SKM-1 treated with dmso at 0.1 percent for 144 hours (cell line): Measurements from ENCODE around the gene AK9.
"Not testable (repeated sequence)": the region's sequence is repeated elsewhere in the genome, so short reads cannot be mapped to it uniquely, and the experiment has no call there.

Experiments used
- DNase-seq: peaks from one replicate; lab custom pipeline; 2025; ENCODE audit not compliant: unreplicated experiment; lab: John Stamatoyannopoulos, UW

Gene AK9

GRCh38 chr6:109628158-109629000 is 62.6 kb downstream of the AK9 start:
- no peak for DNase-seq

GRCh38 chr6:109626311-109626710 is 64.7 kb downstream of the AK9 start:
- no peak for DNase-seq

GRCh38 chr6:109625199-109625598 is 65.8 kb downstream of the AK9 start:
- no peak for DNase-seq

- no peak for DNase-seq
These were observed 67.7 kb downstream of the AK9 start for GRCh38 chr6:109623288-109623687.

- no peak for DNase-seq
These were observed 78.7 kb downstream of the AK9 start for GRCh38 chr6:109612268-109612667.

- DNase-seq, result no peak
These were observed 79.5 kb downstream of the AK9 start for GRCh38 chr6:109611502-109611901.

- DNase-seq, result no peak
These were observed 80.4 kb downstream of the AK9 start for GRCh38 chr6:109610590-109610989.

GRCh38 chr6:109609737-109610136 is 81.3 kb downstream of the AK9 start:
- no peak for DNase-seq

- DNase-seq, result no peak
These were observed 84.6 kb downstream of the AK9 start for GRCh38 chr6:109606359-109606758.

- DNase-seq, result peak; percentile 13
These were observed 95.0 kb downstream of the AK9 start for GRCh38 chr6:109595998-109596397.

- no peak for DNase-seq
These were observed 110.5 kb downstream of the AK9 start for GRCh38 chr6:109580519-109580918.

- DNase-seq, result no peak
These were observed 111.6 kb downstream of the AK9 start for GRCh38 chr6:109579361-109579760.

GRCh38 chr6:109569901-109570300 is 121.1 kb downstream of the AK9 start:
- DNase-seq, result not testable (repeated sequence)

- DNase-seq, result no peak
These were observed 129.2 kb downstream of the AK9 start for GRCh38 chr6:109561844-109562243.

- no peak for DNase-seq
These were observed 159.6 kb downstream of the AK9 start for GRCh38 chr6:109531446-109531845.

- DNase-seq, result no peak
These were observed 163.0 kb downstream of the AK9 start for GRCh38 chr6:109527989-109528388.

- peak; percentile 48 for DNase-seq
These were observed 163.9 kb downstream of the AK9 start for GRCh38 chr6:109526905-109527628.

GRCh38 chr6:109524129-109524528 is 166.9 kb downstream of the AK9 start:
- no peak for DNase-seq

- DNase-seq, result no peak
These were observed 167.5 kb downstream of the AK9 start for GRCh38 chr6:109523478-109523877.

GRCh38 chr6:109521080-109521479 is 169.9 kb downstream of the AK9 start:
- DNase-seq, result peak; percentile 33

GRCh38 chr6:109519647-109520046 is 171.4 kb downstream of the AK9 start:
- DNase-seq, result not testable (repeated sequence)

GRCh38 chr6:109516929-109517328 is 174.1 kb downstream of the AK9 start:
- no peak for DNase-seq
